Measurements from ENCODE around the gene SAGE1. TPM values are rescaled to one million over a fixed set of nuclear protein-coding genes. Genes with fewer than 3 reads are reported as not detected.

Gene SAGE1, protein sequence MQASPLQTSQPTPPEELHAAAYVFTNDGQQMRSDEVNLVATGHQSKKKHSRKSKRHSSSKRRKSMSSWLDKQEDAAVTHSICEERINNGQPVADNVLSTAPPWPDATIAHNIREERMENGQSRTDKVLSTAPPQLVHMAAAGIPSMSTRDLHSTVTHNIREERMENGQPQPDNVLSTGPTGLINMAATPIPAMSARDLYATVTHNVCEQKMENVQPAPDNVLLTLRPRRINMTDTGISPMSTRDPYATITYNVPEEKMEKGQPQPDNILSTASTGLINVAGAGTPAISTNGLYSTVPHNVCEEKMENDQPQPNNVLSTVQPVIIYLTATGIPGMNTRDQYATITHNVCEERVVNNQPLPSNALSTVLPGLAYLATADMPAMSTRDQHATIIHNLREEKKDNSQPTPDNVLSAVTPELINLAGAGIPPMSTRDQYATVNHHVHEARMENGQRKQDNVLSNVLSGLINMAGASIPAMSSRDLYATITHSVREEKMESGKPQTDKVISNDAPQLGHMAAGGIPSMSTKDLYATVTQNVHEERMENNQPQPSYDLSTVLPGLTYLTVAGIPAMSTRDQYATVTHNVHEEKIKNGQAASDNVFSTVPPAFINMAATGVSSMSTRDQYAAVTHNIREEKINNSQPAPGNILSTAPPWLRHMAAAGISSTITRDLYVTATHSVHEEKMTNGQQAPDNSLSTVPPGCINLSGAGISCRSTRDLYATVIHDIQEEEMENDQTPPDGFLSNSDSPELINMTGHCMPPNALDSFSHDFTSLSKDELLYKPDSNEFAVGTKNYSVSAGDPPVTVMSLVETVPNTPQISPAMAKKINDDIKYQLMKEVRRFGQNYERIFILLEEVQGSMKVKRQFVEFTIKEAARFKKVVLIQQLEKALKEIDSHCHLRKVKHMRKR
- total RNA-seq = not detected in 2 replicates

DNA sequence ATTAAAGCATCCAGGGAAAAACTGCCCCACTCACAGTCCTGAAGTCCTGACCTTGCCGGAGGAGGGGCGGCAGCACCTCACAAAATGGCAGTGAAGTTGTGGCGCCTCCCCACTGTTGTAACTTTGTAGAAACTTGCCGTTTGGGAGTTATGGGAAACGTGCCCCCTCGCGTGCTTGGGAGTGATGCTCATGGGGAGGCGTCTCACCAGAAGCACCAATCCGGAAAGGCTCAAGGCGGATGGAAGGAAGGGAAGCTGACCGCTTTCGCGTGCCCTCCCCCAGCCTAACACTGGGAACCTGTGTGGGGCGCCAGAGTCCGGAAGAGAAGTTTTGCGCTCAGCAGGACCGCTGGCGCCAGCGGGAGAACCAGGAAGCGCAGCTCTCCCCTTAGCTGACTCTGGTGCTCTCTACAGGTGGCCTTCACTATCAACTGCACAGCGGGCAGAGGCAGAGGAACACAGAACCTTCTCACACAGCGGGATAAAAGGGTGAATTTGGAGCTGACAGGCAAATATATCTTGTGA is at the start of gene SAGE1, which contains the start of gene CT45A10:
Gene SAGE1, plus strand, starts transcription at position 423 of the 524 bp plus-strand sequence. CDS start 2,527 bp downstream, outside the sequence.
Gene CT45A10, minus strand, starts transcription at position 151 of the 524 bp plus-strand sequence. CDS start 8,100 bp downstream, outside the sequence.

GRCh38 chrX:135854438-135854837 is 39.1 kb upstream of the SAGE1 start, which contains the start of gene CT45A8:
Gene CT45A8, minus strand, starts transcription at chrX:135854538. Its CDS starts 3,755 bp downstream, at chrX:135850783.

GRCh38 chrX:135871712-135872111 is 21.8 kb upstream of the SAGE1 start, which contains the start of gene CT45A9:
Gene CT45A9, minus strand, starts transcription at chrX:135871812. Its CDS starts 3,751 bp downstream, at chrX:135868061.

Other genes with a start within 250 kb of the SAGE1 start
- gene CT45A1, start 180.1 kb upstream of the SAGE1 start, total RNA-seq = not detected in 2 replicates
- gene CT45A3, start 125.5 kb upstream of the SAGE1 start, total RNA-seq = not detected in 2 replicates
- not detected in 2 replicates for gene CT45A5, start 108.2 kb upstream of the SAGE1 start, total RNA-seq
- gene CT45A6, start 90.9 kb upstream of the SAGE1 start, total RNA-seq = not detected in 2 replicates
- not detected in 2 replicates for gene CT45A2, start 73.7 kb upstream of the SAGE1 start, total RNA-seq
- not detected in 2 replicates for gene CT45A7, start 56.4 kb upstream of the SAGE1 start, total RNA-seq
- gene CT45A8, start 39.2 kb upstream of the SAGE1 start, total RNA-seq = not detected in 2 replicates
- not detected in 2 replicates for gene CT45A9, start 21.9 kb upstream of the SAGE1 start, total RNA-seq
- not detected in 2 replicates for gene CT45A10, start 272 bp upstream of the SAGE1 start, total RNA-seq
- gene MMGT1, start 80.3 kb downstream of the SAGE1 start, total RNA-seq = 14.6 and 19.9 TPM in 2 replicates
- 22.8 and 26.6 TPM in 2 replicates for gene SLC9A6, start 91.7 kb downstream of the SAGE1 start, total RNA-seq